ENCODE results near the gene RASSF5.
A peak's percentile ranks its signal among the peaks of the same experiment; 100 is the strongest.

Gene RASSF5

GRCh38 chr1:206510371-206510770, 3.0 kb downstream of the RASSF5 start:
- Histone ChIP-seq H3K4me1 (ENCODE audit: control insufficient read depth, low read depth, low read length) (no peaks in the 10 kb centered on the region), H2BK120ac (ENCODE audit: low read depth, low read length) (no peak overlapping the region), H3K36me3 (ENCODE audit: control insufficient read depth, insufficient read depth, low read length) (no peaks in the 10 kb centered on the region), H4K8ac (ENCODE audit: low read depth, low read length) (no peak overlapping the region), H3K18ac (ENCODE audit: low read length) (no peak overlapping the region), H2BK5ac (ENCODE audit: low read length) (no peak overlapping the region), H3K4me3 (ENCODE audit: low read length) (no peak overlapping the region), H3K27me3 (ENCODE audit: insufficient read depth, low read length, poor library complexity) (peaks cover 21% of the 10 kb centered on the region), H3K9ac (ENCODE audit: low read length) (no peak overlapping the region), H3K56ac (ENCODE audit: low read length) (no peak overlapping the region), H3K79me2 (ENCODE audit: control insufficient read depth, insufficient read depth, low read length) (no peaks in the 10 kb centered on the region), H4K5ac (ENCODE audit: low read length) (no peak overlapping the region), H3K4ac (ENCODE audit: low read depth, low read length) (no peak overlapping the region), H2AK5ac (ENCODE audit: low read length) (no peak overlapping the region), H2BK15ac (replicated peaks; ENCODE audit: low read depth) (no peak overlapping the region), H3K23ac (ENCODE audit: low read length) (no peak overlapping the region), H3K27ac (ENCODE audit: low read depth, low read length) (no peak overlapping the region), H3K79me1 (ENCODE audit: low read length) (no peaks in the 10 kb centered on the region), H3K4me2 (ENCODE audit: low read length) (no peak overlapping the region)
- no peak for DNase-seq
- WGBS (ENCODE audit: extremely low coverage, insufficient coverage, low lambda C conversion rate), result no CpG with 5 or more reads among the region's 5 CpGs

- Histone ChIP-seq H2AK5ac (ENCODE audit: low read length) (no peak overlapping the region), H4K8ac (ENCODE audit: low read depth, low read length) (no peak overlapping the region), H2BK120ac (ENCODE audit: low read depth, low read length) (no peak overlapping the region), H3K79me2 (ENCODE audit: control insufficient read depth, insufficient read depth, low read length) (no peaks in the 10 kb centered on the region), H3K36me3 (ENCODE audit: control insufficient read depth, insufficient read depth, low read length) (no peaks in the 10 kb centered on the region), H3K4me2 (ENCODE audit: low read length) (no peak overlapping the region), H3K56ac (ENCODE audit: low read length) (no peak overlapping the region), H3K4ac (ENCODE audit: low read depth, low read length) (no peak overlapping the region), H2BK15ac (replicated peaks; ENCODE audit: low read depth) (no peak overlapping the region), H3K9ac (ENCODE audit: low read length) (no peak overlapping the region), H3K27me3 (ENCODE audit: insufficient read depth, low read length, poor library complexity) (peaks cover 21% of the 10 kb centered on the region), H3K23ac (ENCODE audit: low read length) (no peak overlapping the region), H4K5ac (ENCODE audit: low read length) (no peak overlapping the region), H2BK5ac (ENCODE audit: low read length) (no peak overlapping the region), H3K4me1 (ENCODE audit: control insufficient read depth, low read depth, low read length) (no peaks in the 10 kb centered on the region), H3K27ac (ENCODE audit: low read depth, low read length) (no peak overlapping the region), H3K79me1 (ENCODE audit: low read length) (no peaks in the 10 kb centered on the region), H3K4me3 (ENCODE audit: low read length) (no peak overlapping the region), H3K18ac (ENCODE audit: low read length) (no peak overlapping the region)
- WGBS (ENCODE audit: extremely low coverage, insufficient coverage, low lambda C conversion rate), result no CpG with 5 or more reads among the region's 14 CpGs
- peak; percentile 37 for DNase-seq
These were observed 4.2 kb downstream of the RASSF5 start for GRCh38 chr1:206511362-206512057.

- no peak overlapping the region for H2AK5ac ChIP-seq (ENCODE audit: low read length)
- no peak overlapping the region for H2BK15ac ChIP-seq (replicated peaks; ENCODE audit: low read depth)
- no peaks in the 10 kb centered on the region for H3K79me1 ChIP-seq (ENCODE audit: low read length)
- no peak overlapping the region for H3K4ac ChIP-seq (ENCODE audit: low read depth, low read length)
- no peak overlapping the region for H4K8ac ChIP-seq (ENCODE audit: low read depth, low read length)
- H3K9ac ChIP-seq (ENCODE audit: low read length), result no peak overlapping the region
- no peak overlapping the region for H2BK120ac ChIP-seq (ENCODE audit: low read depth, low read length)
- no peak overlapping the region for H3K4me3 ChIP-seq (ENCODE audit: low read length)
- H3K79me2 ChIP-seq (ENCODE audit: control insufficient read depth, insufficient read depth, low read length), result no peaks in the 10 kb centered on the region
- no peak overlapping the region for H3K4me2 ChIP-seq (ENCODE audit: low read length)
- H2BK5ac ChIP-seq (ENCODE audit: low read length), result no peak overlapping the region
- H3K36me3 ChIP-seq (ENCODE audit: control insufficient read depth, insufficient read depth, low read length), result no peaks in the 10 kb centered on the region
- no peak for DNase-seq
- no peak overlapping the region for H3K56ac ChIP-seq (ENCODE audit: low read length)
- H3K27ac ChIP-seq (ENCODE audit: low read depth, low read length), result no peak overlapping the region
- no peak overlapping the region for H4K5ac ChIP-seq (ENCODE audit: low read length)
- no peak overlapping the region for H3K23ac ChIP-seq (ENCODE audit: low read length)
- no peak overlapping the region for H3K18ac ChIP-seq (ENCODE audit: low read length)
- H3K4me1 ChIP-seq (ENCODE audit: control insufficient read depth, low read depth, low read length), result no peaks in the 10 kb centered on the region
- no CpG with 5 or more reads among the region's 14 CpGs for WGBS (ENCODE audit: extremely low coverage, insufficient coverage, low lambda C conversion rate)
- H3K27me3 ChIP-seq (ENCODE audit: insufficient read depth, low read length, poor library complexity), result peaks cover 17% of the 10 kb centered on the region
These were observed 4.9 kb downstream of the RASSF5 start for GRCh38 chr1:206512058-206512850.

GRCh38 chr1:206512851-206513180, 5.5 kb downstream of the RASSF5 start:
- Histone ChIP-seq H3K18ac (ENCODE audit: low read length) (no peak overlapping the region), H3K36me3 (ENCODE audit: control insufficient read depth, insufficient read depth, low read length) (no peaks in the 10 kb centered on the region), H3K4me3 (ENCODE audit: low read length) (no peak overlapping the region), H2BK15ac (replicated peaks; ENCODE audit: low read depth) (no peak overlapping the region), H3K27ac (ENCODE audit: low read depth, low read length) (no peak overlapping the region), H3K27me3 (ENCODE audit: insufficient read depth, low read length, poor library complexity) (peaks cover 14% of the 10 kb centered on the region), H3K79me1 (ENCODE audit: low read length) (no peaks in the 10 kb centered on the region), H2BK120ac (ENCODE audit: low read depth, low read length) (no peak overlapping the region), H3K4ac (ENCODE audit: low read depth, low read length) (no peak overlapping the region), H4K5ac (ENCODE audit: low read length) (no peak overlapping the region), H3K4me1 (ENCODE audit: control insufficient read depth, low read depth, low read length) (no peaks in the 10 kb centered on the region), H3K56ac (ENCODE audit: low read length) (no peak overlapping the region), H2BK5ac (ENCODE audit: low read length) (no peak overlapping the region), H3K23ac (ENCODE audit: low read length) (no peak overlapping the region), H3K4me2 (ENCODE audit: low read length) (no peak overlapping the region), H3K9ac (ENCODE audit: low read length) (no peak overlapping the region), H4K8ac (ENCODE audit: low read depth, low read length) (no peak overlapping the region), H2AK5ac (ENCODE audit: low read length) (no peak overlapping the region), H3K79me2 (ENCODE audit: control insufficient read depth, insufficient read depth, low read length) (no peaks in the 10 kb centered on the region)
- no CpG with 5 or more reads among the region's 4 CpGs for WGBS (ENCODE audit: extremely low coverage, insufficient coverage, low lambda C conversion rate)
- no peak for DNase-seq

DNA sequence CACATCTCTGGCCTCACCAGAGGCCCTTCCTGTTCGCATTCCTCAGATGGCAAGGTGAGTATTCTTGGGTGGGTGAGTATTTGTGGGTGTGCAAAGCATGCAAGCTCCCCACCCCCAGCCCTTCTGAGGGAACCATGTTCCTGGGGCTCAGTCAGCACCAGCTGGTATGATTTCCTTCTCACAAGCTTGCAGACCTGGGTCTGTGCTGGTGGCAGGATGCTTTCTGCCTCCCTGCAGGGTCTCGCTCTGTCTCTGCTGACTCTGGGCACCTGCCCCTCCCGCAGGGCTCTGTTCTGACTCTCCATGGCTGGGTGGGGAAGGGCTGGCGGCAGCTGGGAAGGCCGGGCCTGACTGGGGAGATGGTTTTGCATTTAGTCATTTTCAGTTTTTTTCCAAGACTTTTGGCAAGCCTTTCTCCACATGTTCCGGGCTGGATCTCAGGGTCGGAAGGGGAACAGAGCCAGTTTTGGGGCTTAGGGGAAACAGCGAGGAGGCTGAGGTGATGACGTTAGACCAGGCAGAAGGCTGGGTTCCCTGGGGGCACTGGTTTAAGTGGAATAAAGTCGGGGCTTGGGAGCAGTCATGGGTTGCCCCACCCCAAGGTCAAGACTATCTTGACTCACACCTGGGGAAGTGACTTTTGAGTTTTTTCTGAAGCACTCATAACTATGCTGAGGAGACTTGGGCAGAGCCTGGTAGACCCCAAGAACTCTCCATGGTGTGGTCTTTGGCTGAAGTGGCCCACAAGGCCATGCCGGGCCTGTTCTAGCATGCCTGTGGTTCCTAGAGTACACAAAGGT, 6.2 kb downstream of the RASSF5 start:
- no peak overlapping the region for H2BK15ac ChIP-seq (replicated peaks; ENCODE audit: low read depth)
- no peak overlapping the region for H3K4ac ChIP-seq (ENCODE audit: low read depth, low read length)
- no peak overlapping the region for H4K5ac ChIP-seq (ENCODE audit: low read length)
- H3K27me3 ChIP-seq (ENCODE audit: insufficient read depth, low read length, poor library complexity), result peaks cover 7% of the 10 kb centered on the region
- no peak overlapping the region for H3K18ac ChIP-seq (ENCODE audit: low read length)
- H3K27ac ChIP-seq (ENCODE audit: low read depth, low read length), result no peak overlapping the region
- H2AK5ac ChIP-seq (ENCODE audit: low read length), result no peak overlapping the region
- H3K4me1 ChIP-seq (ENCODE audit: control insufficient read depth, low read depth, low read length), result no peaks in the 10 kb centered on the region
- H4K8ac ChIP-seq (ENCODE audit: low read depth, low read length), result no peak overlapping the region
- DNase-seq, result no peak
- no peaks in the 10 kb centered on the region for H3K36me3 ChIP-seq (ENCODE audit: control insufficient read depth, insufficient read depth, low read length)
- H3K56ac ChIP-seq (ENCODE audit: low read length), result no peak overlapping the region
- H3K79me1 ChIP-seq (ENCODE audit: low read length), result no peaks in the 10 kb centered on the region
- no peak overlapping the region for H2BK5ac ChIP-seq (ENCODE audit: low read length)
- no peak overlapping the region for H3K23ac ChIP-seq (ENCODE audit: low read length)
- H3K4me3 ChIP-seq (ENCODE audit: low read length), result no peak overlapping the region
- no peak overlapping the region for H3K4me2 ChIP-seq (ENCODE audit: low read length)
- no peak overlapping the region for H2BK120ac ChIP-seq (ENCODE audit: low read depth, low read length)
- H3K9ac ChIP-seq (ENCODE audit: low read length), result no peak overlapping the region
- no CpG with 5 or more reads among the region's 11 CpGs for WGBS (ENCODE audit: extremely low coverage, insufficient coverage, low lambda C conversion rate)
- no peaks in the 10 kb centered on the region for H3K79me2 ChIP-seq (ENCODE audit: control insufficient read depth, insufficient read depth, low read length)

Measured in mesendoderm (in vitro differentiated cells).